Esophagus squamous epithelium (tissue), 4 donors: Measurements from ENCODE around the gene ZNF385D.

ENCODE experiments used
- POLR2A ChIP-seq, 4 donors: fragments of 450-650 bp; IDR thresholded peaks; one replicate each; pipeline ENCODE4 v1.6.1; 2017; ENCODE audit warnings: antibody characterized with exemption in 4 of 4, mild to moderate bottlenecking in 4 of 4, moderate library complexity in 3 of 4
- TF ChIP-seq, protein P1 (sequence below), 6 experiments: fragments of 450-650 bp in 4 of 6; fragments of 200-600 bp in 2 of 6; sonication (generic) in 2 of 6; IDR thresholded peaks; one replicate each; pipeline ENCODE4 v1.5.1; 2016 to 2019; ENCODE audit warnings: antibody characterized with exemption in 6 of 6, mild to moderate bottlenecking in 4 of 6, moderate library complexity in 4 of 6

DNA sequence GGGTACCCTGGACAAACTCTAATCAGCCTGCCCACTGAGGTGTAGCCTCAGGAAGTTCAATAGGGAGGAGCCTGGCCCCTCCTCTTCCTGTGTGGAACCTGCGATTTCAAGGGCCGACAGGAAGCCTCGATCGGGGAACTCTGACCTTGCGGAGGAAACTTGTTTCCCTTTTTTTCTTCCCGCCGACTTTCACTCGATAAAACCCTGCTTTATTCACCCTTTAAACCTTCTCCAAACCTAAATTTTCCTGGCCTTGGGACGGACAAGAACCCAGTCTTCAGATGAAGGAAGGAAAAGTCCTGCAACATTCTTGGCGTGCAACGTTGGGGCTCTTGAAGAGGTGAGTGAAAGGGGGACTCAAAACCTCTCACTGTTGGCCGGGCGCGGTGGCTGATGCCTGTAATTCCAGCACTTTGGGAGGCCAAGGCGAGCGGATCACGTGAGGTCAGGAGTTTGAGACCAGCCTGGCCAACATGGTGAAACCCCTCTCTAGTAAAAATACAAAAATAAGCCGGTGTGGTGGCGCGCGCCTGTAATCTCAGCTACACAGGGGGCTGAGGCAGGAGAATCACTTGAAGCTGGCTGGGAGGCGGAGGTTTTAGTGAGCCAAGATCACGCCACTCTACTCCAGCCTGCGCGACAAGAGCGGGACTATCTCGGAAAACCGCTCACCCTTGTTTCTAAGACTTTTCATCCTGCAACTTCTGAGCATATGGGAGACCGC is 208.2 kb downstream of the ZNF385D start:
- TF ChIP-seq, protein P1, sequence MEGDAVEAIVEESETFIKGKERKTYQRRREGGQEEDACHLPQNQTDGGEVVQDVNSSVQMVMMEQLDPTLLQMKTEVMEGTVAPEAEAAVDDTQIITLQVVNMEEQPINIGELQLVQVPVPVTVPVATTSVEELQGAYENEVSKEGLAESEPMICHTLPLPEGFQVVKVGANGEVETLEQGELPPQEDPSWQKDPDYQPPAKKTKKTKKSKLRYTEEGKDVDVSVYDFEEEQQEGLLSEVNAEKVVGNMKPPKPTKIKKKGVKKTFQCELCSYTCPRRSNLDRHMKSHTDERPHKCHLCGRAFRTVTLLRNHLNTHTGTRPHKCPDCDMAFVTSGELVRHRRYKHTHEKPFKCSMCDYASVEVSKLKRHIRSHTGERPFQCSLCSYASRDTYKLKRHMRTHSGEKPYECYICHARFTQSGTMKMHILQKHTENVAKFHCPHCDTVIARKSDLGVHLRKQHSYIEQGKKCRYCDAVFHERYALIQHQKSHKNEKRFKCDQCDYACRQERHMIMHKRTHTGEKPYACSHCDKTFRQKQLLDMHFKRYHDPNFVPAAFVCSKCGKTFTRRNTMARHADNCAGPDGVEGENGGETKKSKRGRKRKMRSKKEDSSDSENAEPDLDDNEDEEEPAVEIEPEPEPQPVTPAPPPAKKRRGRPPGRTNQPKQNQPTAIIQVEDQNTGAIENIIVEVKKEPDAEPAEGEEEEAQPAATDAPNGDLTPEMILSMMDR (IDR thresholded peaks at IDR 0.05): no peak
- no peak for TF ChIP-seq POLR2A (IDR thresholded peaks at IDR 0.05)
